Bronchial epithelial cell (primary cell): ENCODE results near the gene MIA3. TPM values are rescaled to one million over a fixed set of nuclear protein-coding genes. Genes with fewer than 3 reads are reported as not detected.

Experiments
- DNase-seq: peaks from one replicate; pipeline ENCODE4 v3.0.0-alpha.2; 2010; ENCODE audit warnings: low read depth
- FAIRE-seq: peaks from 2 replicates; lab custom pipeline; 2011; peaks lifted over from hg19 to GRCh38; lab: Jason Lieb, UNC
- H3K27me3 ChIP-seq: 2 replicates; pipeline ENCODE4 v1.5.1; 2011; ENCODE audit warnings: low read length; ENCODE audit not compliant: control insufficient read depth, insufficient read depth
- H3K36me3 ChIP-seq: 2 replicates; pipeline ENCODE4 v1.5.1; 2011; ENCODE audit warnings: low read length; ENCODE audit not compliant: control insufficient read depth, insufficient read depth
- H3K4me3 ChIP-seq: 2 replicates; pipeline ENCODE4 v1.5.1; 2011; ENCODE audit warnings: mild to moderate bottlenecking, low read depth, low read length, control low read depth
- total RNA-seq: library from RNA; depleted of rRNA; stranded (reverse); fragments of >200 nt; gene quantifications from 2 replicates; pipeline ENCODE4 v1.2.1, GENCODE V29; 2014
- TF ChIP-seq, protein P1 (sequence below): IDR thresholded peaks from 2 replicates; pipeline ENCODE4 v1.5.1; 2011; ENCODE audit warnings: mild to moderate bottlenecking, moderate library complexity, low read length, control low read depth, inconsistent platforms; ENCODE audit not compliant: insufficient read depth, severe bottlenecking

The MIA3 gene
- total RNA-seq, 1 donor from 2014 or later: 30.3 TPM

- Histone ChIP-seq H3K36me3 (peaks cover 1% of the 10 kb centered on the region), H3K4me3 (no peak overlapping the region), H3K27me3 (no peaks in the 10 kb centered on the region)
- TF ChIP-seq, protein P1, sequence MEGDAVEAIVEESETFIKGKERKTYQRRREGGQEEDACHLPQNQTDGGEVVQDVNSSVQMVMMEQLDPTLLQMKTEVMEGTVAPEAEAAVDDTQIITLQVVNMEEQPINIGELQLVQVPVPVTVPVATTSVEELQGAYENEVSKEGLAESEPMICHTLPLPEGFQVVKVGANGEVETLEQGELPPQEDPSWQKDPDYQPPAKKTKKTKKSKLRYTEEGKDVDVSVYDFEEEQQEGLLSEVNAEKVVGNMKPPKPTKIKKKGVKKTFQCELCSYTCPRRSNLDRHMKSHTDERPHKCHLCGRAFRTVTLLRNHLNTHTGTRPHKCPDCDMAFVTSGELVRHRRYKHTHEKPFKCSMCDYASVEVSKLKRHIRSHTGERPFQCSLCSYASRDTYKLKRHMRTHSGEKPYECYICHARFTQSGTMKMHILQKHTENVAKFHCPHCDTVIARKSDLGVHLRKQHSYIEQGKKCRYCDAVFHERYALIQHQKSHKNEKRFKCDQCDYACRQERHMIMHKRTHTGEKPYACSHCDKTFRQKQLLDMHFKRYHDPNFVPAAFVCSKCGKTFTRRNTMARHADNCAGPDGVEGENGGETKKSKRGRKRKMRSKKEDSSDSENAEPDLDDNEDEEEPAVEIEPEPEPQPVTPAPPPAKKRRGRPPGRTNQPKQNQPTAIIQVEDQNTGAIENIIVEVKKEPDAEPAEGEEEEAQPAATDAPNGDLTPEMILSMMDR: no peak
- FAIRE-seq (no peak), DNase-seq (no peak)
Observed at GRCh38 chr1:222586842-222587241, 31.1 kb upstream of the MIA3 start.

GRCh38 chr1:222588135-222588534 is 29.8 kb upstream of the MIA3 start:
- Histone ChIP-seq H3K36me3 (no peaks in the 10 kb centered on the region), H3K27me3 (no peaks in the 10 kb centered on the region), H3K4me3 (no peak overlapping the region)
- DNase-seq: no peak
- TF ChIP-seq, protein P1: no peak
- FAIRE-seq: no peak

- H3K36me3 ChIP-seq: no peaks in the 10 kb centered on the region
- no peaks in the 10 kb centered on the region for H3K27me3 ChIP-seq
- DNase-seq (peak; percentile 72), FAIRE-seq (no peak)
- H3K4me3 ChIP-seq: peak within 1 kb of the TSS; percentile 61
- TF ChIP-seq, protein P1: no peak
Observed at GRCh38 chr1:222589462-222590302, 28.2 kb upstream of the MIA3 start, which contains the start of gene TAF1A. Gene TAF1A (minus strand): TSS chr1:222589933.

GRCh38 chr1:222592171-222592570 is 25.7 kb upstream of the MIA3 start:
- TF ChIP-seq, protein P1: no peak
- FAIRE-seq (peak; percentile 50), DNase-seq (peak; percentile 37)
- no peak overlapping the region for H3K4me3 ChIP-seq
- H3K36me3 ChIP-seq: no peaks in the 10 kb centered on the region
- H3K27me3 ChIP-seq: no peaks in the 10 kb centered on the region

GRCh38 chr1:222594789-222595188 is 23.1 kb upstream of the MIA3 start:
- Histone ChIP-seq H3K4me3 (no peak overlapping the region), H3K27me3 (no peaks in the 10 kb centered on the region), H3K36me3 (no peaks in the 10 kb centered on the region)
- DNase-seq (no peak), FAIRE-seq (no peak)
- TF ChIP-seq, protein P1: no peak

- DNase-seq (no peak), FAIRE-seq (no peak)
- Histone ChIP-seq H3K4me3 (no peak overlapping the region), H3K27me3 (no peaks in the 10 kb centered on the region), H3K36me3 (no peaks in the 10 kb centered on the region)
- TF ChIP-seq, protein P1: no peak
Observed at GRCh38 chr1:222596696-222597095, 21.2 kb upstream of the MIA3 start.
